ENCODE results near the gene C6orf136. TPM values are rescaled to one million over a fixed set of nuclear protein-coding genes. Genes with fewer than 3 reads are reported as not detected.
A peak's percentile ranks its signal among the peaks of the same experiment; 100 is the strongest.

Gene C6orf136
- total and polyA plus RNA-seq, 9 of the 15 experiments (the other 6 are each of a cell fraction or from before 2014, with no cell fraction given), result 14.1 to 63.1 (median 18.4) TPM

DNA sequence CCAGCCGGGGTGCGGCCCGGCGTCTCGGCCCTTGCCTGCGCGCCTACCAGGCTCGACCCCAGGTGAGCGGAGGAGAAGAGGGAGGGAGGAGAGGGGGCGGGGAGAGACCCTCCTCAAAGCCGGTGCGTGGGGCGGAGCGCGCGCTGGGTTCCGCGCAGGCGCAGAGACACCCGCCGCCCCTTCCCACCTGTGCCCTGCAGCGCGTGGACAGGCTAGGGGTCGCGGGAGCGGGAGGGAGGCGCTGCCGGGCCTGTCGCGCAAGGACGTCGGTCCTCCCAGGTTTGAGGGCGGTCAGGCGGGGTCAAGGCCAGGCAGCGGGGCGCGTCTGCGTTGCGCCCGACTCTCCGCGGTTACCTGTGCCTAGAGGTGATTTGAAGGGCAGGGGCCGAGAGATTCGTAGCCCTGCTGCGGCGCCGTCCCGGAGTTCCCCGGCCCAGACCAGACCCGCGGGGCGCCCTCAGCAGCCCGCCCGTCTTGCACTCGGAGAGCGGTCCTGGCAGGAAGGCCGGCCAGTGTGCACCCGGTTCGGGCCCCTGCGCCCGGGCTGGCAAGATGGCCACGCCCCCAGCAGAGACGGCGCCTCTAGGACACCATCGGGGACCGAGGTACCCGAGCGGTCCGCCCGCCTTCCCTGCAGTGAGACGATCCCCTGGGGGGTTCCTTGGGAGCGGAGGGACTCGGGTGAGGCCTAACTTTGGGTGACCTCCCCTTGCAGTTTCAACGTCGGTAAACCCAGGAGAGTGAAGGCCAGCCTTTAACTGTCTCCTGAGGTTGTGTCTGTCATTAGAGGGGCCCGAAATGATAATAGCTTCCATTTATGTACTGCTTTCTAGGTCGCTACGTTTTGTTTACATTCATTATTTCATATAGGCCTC lies 546 bp downstream of the C6orf136 start (continued):
- TF ChIP-seq NCOA6 (IDR thresholded peaks at IDR 0.05) (no peak), ZNF551 (CRISPR knock-in tag; IDR thresholded peaks at IDR 0.05) (no peak), KHSRP (IDR thresholded peaks at IDR 0.05) (no peak), NCOA2 (IDR thresholded peaks at IDR 0.05; ENCODE audit: partially characterized antibody in 2 of 2) (no peak), CBX5 (IDR thresholded peaks at IDR 0.05; ENCODE audit: borderline replicate concordance, low read depth) (no peak), NFYB (IDR thresholded peaks at IDR 0.05; ENCODE audit: extremely low read depth, insufficient read length) (no peak), HNRNPUL1 (IDR thresholded peaks at IDR 0.05; ENCODE audit: low read length) (no peak), NCOA4 (IDR thresholded peaks at IDR 0.05; ENCODE audit: partially characterized antibody) (no peak), ZNF253 (CRISPR knock-in tag; conservative IDR thresholded peaks at IDR 0.05) (no peak), SMAD1 (IDR thresholded peaks at IDR 0.05; ENCODE audit: low read depth, low read length, partially characterized antibody) (peak; percentile 6), RBM15 (IDR thresholded peaks at IDR 0.05; ENCODE audit: insufficient read depth, low read length) (no peak), SMARCC2 (IDR thresholded peaks at IDR 0.05; ENCODE audit: low read depth) (no peak), JUN (IDR thresholded peaks at IDR 0.05; ENCODE audit: borderline replicate concordance, low read depth, low read length) (0 out of 2 replicates have a peak, but pooled peaks have one; percentile 3), JUN (CRISPR knock-in tag; IDR thresholded peaks at IDR 0.05; ENCODE audit: borderline replicate concordance) (peak; percentile 90; the same call in 1 of the 2 replicates), TCF3 (CRISPR knock-in tag; IDR thresholded peaks at IDR 0.05) (no peak), EHMT2 (IDR thresholded peaks at IDR 0.05) (no peak), KDM2B (CRISPR knock-in tag; IDR thresholded peaks at IDR 0.05) (no peak), TARDBP (IDR thresholded peaks at IDR 0.05) (peak; percentile 44; the same call in 1 of the 2 replicates)
- TF ChIP-seq, protein P1, sequence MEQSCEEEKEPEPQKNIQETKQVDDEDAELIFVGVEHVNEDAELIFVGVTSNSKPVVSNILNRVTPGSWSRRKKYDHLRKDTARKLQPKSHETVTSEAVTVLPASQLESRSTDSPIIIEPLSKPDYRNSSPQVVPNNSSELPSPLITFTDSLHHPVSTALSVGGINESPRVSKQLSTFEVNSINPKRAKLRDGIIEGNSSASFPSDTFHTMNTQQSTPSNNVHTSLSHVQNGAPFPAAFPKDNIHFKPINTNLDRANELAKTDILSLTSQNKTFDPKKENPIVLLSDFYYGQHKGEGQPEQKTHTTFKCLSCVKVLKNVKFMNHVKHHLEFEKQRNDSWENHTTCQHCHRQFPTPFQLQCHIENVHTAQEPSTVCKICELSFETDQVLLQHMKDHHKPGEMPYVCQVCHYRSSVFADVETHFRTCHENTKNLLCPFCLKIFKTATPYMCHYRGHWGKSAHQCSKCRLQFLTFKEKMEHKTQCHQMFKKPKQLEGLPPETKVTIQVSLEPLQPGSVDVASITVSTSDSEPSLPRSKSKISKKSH (CRISPR knock-in tag; IDR thresholded peaks at IDR 0.05), result no peak
- TF ChIP-seq, protein P2, sequence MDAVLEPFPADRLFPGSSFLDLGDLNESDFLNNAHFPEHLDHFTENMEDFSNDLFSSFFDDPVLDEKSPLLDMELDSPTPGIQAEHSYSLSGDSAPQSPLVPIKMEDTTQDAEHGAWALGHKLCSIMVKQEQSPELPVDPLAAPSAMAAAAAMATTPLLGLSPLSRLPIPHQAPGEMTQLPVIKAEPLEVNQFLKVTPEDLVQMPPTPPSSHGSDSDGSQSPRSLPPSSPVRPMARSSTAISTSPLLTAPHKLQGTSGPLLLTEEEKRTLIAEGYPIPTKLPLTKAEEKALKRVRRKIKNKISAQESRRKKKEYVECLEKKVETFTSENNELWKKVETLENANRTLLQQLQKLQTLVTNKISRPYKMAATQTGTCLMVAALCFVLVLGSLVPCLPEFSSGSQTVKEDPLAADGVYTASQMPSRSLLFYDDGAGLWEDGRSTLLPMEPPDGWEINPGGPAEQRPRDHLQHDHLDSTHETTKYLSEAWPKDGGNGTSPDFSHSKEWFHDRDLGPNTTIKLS (IDR thresholded peaks at IDR 0.05; ENCODE audit: borderline replicate concordance, low read depth), result no peak
- TF ChIP-seq, protein P3, sequence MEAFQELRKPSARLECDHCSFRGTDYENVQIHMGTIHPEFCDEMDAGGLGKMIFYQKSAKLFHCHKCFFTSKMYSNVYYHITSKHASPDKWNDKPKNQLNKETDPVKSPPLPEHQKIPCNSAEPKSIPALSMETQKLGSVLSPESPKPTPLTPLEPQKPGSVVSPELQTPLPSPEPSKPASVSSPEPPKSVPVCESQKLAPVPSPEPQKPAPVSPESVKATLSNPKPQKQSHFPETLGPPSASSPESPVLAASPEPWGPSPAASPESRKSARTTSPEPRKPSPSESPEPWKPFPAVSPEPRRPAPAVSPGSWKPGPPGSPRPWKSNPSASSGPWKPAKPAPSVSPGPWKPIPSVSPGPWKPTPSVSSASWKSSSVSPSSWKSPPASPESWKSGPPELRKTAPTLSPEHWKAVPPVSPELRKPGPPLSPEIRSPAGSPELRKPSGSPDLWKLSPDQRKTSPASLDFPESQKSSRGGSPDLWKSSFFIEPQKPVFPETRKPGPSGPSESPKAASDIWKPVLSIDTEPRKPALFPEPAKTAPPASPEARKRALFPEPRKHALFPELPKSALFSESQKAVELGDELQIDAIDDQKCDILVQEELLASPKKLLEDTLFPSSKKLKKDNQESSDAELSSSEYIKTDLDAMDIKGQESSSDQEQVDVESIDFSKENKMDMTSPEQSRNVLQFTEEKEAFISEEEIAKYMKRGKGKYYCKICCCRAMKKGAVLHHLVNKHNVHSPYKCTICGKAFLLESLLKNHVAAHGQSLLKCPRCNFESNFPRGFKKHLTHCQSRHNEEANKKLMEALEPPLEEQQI (IDR thresholded peaks at IDR 0.05), result no peak
- TF ChIP-seq, protein P4, sequence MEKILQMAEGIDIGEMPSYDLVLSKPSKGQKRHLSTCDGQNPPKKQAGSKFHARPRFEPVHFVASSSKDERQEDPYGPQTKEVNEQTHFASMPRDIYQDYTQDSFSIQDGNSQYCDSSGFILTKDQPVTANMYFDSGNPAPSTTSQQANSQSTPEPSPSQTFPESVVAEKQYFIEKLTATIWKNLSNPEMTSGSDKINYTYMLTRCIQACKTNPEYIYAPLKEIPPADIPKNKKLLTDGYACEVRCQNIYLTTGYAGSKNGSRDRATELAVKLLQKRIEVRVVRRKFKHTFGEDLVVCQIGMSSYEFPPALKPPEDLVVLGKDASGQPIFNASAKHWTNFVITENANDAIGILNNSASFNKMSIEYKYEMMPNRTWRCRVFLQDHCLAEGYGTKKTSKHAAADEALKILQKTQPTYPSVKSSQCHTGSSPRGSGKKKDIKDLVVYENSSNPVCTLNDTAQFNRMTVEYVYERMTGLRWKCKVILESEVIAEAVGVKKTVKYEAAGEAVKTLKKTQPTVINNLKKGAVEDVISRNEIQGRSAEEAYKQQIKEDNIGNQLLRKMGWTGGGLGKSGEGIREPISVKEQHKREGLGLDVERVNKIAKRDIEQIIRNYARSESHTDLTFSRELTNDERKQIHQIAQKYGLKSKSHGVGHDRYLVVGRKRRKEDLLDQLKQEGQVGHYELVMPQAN (IDR thresholded peaks at IDR 0.05; ENCODE audit: borderline replicate concordance), result peak; percentile 75; the same call in 1 of the 2 replicates

Measured in K562 (cell line).